HG02852 (cell line): Measurements from ENCODE around the gene ANAPC13.

Source experiments
- ATAC-seq: cut with Tn5 transposase; IDR thresholded peaks from one replicate; pipeline ENCODE4 v1.9.1; 2021; ENCODE audit warnings: mild to moderate bottlenecking, moderate library complexity; ENCODE audit not compliant: unreplicated experiment

ANAPC13 gene

DNA sequence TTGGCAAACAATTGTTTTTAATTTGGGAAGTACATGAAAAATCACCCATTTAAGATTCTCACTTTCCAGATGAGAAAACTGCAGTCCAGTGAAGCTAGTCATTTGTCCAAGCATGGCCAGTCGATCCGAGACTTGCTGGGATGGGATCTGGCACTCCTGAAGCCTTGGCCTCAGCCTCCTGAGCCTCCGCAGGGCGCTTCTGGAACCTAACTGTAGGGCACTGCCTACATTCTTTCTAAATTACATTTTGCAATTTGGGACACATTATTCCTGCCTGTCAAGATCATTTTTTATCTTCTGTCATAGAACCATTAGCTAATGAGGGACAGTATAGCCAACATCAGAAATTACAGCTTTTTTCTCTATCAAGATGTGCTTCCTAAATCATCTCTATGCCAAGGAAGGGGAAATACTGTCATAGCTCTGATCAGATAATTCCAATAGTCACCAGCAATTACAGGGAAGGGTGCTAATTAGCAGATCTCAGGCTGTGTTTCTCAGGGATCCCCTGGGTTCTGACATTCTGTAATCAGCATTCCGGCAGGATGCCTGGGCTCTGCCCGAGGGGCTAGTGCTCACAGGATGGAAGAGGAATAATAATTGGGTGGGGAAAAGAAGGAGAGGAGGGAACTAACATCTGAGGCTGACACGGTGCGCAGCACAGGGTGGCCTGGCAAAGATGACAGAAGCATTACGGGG lies 28.3 kb downstream of the ANAPC13 start:
- no peak for ATAC-seq

DNA sequence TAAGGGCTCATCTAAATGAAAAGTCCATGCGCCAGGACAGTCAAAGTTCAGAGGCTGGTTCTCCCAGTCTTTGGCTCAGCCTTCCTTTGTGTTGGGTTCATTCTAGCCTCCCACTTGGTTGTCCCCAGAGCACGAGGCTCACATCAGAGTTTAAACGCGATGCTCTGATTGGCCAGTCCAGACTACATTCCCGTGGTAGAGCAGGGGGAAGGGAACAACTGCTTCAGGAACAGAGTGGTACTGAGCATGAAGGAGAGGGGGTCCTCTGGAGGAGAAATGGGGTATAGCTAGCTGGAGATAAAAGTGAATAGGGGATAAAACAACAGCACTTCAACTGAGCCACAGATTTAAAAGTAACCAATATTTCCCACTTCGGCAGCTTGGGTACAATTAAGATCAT lies 32.2 kb downstream of the ANAPC13 start:
- ATAC-seq: no peak

DNA sequence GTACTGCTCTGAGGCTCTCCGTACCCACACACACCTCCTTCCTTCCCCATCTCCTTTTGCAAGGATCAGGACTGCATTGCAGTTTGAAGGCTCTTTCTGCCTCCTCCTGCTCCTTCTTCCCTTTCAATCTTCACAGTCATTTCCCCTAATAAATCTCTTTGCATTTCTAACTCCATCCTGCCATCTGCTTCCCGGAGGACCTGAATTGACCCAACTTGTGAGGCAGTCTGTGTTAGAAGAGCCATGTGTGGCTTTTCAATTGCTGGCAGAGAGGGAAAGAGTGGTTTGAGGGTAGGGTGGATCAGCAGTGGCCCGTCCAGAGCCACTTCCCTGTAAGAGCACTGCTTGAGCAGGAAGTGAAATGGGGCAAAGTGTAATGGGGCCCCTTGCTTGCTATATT lies 35.8 kb downstream of the ANAPC13 start:
- ATAC-seq: no peak

DNA sequence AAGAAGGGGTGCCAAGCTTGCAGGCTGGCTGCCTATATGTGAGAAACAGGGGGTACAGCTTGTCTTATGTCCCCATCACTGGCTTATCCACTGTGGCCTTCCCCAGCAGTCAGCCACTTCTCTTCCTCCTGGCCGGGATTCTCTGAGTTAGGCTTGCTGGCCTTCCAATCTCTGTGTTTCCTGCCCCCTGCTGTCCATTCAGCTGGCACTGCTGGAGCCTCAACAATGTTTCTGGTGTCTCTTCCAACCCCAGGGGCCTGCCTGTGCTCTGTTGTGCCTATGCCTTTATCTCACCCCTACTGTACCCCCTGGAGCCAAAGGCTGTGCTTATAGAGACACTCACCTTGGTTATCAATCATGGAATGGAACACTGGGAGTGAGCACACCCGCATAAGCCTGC lies 36.5 kb downstream of the ANAPC13 start:
- ATAC-seq: no peak

DNA sequence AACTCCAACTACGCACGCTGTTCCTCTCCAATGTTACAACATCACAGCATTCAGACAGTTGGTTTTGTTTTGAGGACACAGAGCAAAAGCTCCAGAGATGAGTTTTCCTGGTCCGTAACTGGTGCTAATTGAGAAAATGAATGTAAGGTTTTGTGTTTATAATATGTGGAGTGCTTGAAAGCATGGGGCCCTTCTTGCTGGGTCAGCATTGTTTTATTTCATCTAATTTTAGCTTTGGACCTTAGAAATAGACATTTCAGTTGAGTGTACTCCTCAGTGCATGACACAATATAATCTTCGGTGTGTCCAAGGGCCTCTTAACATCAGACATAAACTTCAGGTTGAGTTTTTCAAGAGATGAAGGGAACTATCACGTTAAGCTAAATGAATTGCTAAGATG lies 37.1 kb downstream of the ANAPC13 start:
- ATAC-seq: no peak

DNA sequence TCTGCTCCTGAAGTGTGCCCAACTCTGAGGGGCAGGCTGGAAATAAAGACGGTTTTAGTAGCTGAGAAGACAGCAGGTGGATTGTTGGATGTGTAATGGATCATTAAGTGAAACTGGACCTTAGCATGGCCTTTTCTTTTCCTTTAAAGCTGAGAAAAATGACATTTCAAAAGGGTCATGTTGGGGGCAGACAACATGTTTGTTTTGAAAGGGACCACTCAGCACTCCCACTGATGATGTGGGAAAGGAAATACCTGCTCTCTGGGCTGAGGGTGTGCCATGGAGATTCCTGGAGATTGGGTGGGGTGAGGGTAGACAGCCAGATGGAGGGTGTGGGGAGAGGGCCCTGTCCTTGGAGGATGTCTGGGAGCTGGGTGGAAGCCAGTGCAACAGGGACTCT lies 38.4 kb downstream of the ANAPC13 start:
- ATAC-seq: no peak

DNA sequence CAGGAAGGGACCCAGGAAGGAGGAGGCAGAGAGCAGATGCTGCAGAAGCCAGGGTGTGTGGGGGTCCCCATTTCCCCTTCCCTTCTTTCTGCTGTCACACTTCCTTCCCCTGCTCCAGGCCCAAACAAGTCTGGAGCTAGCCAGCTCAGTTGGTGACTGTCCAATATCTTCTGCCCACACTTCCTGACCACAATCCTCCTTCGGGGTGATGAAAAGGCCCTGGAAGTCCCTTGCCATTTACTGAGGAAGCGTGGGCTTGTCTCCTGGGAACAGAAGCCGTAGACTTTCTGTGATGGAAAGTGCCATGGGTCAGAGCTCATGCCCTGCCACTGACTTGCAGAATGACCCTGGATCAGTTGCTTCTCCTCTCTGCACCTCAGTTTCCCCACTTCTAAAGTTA lies 39.0 kb downstream of the ANAPC13 start:
- ATAC-seq: no peak

DNA sequence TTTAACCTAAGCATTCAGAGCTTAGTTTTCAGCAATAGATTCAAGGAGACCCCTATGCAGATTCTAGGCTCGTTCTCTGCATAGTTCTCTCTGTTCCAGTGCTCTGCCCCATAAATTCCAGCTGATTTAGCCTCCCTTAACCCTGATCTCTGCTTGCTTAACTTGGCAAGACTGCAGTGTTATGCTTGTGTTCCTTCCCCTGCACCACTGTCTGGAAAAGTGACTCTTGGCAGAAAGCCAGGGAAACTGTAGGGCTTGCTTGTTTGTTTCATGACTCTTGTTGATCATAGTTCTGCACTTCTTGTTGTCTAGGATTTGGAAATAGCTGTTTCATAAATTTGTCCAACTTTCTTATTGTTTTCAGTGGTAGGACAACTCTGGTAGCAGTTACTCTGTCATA lies 40.1 kb downstream of the ANAPC13 start:
- ATAC-seq: no peak

DNA sequence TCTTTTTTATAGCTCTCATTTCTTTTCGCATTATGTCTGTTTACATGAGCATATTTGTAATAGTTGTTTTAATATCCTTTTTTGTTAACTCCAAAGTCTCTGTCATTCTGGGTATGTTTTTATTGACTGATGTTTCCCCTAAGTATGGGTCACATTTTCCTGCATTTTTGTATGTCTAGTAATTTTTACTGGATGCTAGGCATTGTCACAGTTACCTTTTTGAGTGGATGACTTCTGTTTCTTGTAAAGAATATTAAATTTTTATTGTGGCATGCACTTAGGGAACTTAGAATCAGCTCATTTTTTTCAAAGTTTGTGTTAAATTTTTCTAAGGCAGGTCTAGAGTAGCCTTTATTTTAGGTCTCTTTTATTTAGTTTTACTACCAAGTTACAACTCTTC lies 40.7 kb downstream of the ANAPC13 start:
- no peak for ATAC-seq

DNA sequence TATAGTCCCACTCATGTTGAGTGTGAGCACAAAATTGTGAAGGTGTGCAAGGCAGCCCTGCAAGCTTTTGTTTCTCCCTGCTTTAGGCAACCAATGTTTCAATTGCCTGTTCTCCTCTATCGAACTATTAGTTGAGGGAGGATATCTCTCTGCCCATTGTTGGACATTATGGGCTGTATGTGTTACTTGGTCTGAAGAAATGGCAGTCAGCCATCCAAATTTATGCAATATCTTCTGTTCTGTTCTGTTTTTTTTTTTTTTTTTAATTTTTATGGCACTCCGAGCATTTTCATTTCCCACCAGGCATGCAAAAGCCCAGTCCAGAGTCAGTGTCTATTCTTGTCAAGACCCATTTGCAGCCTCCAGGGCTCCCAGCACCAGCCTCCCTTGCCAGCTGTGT lies 44.0 kb downstream of the ANAPC13 start:
- no peak for ATAC-seq

DNA sequence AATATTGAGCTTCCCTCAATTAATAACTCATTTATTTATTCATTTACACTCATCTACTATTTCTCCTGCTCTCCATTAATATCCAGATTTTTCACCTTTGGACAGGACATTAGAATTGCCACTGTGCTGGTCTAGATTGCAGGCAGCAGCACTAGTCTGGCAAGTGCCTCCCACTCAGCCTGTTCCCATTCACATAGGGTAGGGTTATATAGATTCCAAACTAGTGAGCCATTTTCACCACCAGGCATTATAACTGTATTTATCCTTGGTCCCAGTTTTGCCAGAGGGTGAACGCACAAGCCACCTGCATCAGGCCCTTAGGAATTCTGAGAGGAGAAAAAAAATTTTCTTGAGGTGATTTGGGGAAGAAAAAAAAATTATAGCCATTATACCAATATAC lies 44.5 kb downstream of the ANAPC13 start:
- no peak for ATAC-seq

DNA sequence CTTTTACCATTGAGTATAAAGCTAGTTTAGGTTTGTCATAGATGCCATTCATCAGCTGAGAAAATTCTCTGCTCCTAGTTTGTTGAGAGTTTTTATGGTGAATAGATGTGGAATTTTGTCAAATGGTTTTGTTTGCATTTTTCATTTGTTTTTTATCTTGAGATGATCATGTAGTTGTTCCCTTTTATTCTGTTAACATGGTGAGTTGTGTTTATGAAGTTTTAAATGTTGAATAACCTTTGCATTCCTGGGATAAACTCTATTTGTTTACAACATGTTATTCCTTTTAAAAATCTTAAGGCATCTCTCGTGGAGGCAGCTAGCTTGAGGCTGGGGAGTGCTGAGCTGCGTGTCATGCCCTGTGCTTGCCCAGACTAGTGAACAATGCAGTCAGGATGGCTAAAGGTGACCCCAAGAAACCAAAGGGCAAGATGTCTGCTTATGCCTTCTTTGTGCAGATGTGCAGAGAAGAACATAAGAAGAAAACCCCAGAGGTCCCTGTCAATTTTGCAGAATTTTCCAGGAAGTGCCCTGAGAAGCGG lies 48.5 kb downstream of the ANAPC13 start:
- no peak for ATAC-seq

DNA sequence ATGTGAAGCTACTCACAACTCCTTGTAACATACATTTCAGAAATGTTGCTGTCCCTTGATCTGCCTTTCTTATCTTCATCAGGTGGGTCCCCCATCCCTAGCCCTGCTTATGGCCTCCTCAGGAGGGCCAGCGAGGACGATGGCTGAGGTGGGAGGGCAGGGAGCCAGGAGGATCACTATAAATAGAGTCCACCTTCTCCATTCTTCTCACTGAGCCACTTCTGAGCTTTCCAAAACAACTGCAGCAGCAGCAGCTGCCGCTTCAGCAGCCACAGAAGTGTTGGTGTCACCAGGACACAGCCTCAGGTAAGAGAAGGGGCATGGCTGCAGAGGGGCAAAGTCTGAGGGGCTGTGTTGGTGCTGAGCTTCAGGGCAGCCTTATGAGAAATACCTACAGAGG lies 53.5 kb downstream of the ANAPC13 start:
- no peak for ATAC-seq

DNA sequence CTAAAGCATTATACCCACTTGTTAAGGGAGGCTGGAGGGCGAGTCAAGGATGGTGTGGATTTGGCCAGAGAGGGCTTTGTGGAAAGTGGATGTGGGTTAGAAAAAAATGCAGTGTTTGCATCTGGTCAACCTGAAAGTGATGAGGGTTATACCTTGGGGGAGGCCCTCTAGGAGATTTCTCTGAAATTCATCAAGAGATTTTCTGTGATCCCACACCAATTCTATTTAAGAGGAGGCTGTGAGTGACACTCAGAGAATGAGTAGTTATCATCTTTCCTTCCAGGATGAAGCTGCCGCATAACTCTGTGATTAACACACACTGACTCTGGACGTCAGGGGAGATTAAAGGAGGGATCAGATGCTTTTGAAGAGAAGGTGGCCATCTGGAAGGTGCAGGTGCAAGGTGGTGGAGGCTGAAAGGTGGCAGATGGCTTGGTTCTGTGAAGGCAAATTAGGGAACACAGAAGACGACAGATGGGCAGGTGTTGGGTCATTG lies 54.8 kb downstream of the ANAPC13 start:
- ATAC-seq: no peak

DNA sequence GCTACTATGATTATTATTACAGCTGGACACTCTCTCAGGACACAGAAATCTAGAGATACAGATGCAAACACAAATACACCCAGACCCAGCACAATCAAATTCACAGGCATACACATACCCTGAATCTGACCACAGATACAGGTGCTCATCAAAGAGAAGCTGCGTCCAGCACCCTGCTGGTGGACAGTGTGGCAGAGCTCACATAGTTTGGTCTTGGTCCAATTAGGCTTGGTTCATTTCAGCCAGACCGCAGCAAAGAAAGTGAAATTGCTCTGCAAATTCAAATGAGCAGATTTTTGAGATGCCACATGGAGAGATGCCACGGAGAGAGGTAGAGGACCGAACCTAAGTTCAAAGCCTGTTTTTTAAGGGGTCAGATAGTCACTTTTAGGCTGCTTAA lies 55.6 kb downstream of the ANAPC13 start:
- ATAC-seq: no peak

DNA sequence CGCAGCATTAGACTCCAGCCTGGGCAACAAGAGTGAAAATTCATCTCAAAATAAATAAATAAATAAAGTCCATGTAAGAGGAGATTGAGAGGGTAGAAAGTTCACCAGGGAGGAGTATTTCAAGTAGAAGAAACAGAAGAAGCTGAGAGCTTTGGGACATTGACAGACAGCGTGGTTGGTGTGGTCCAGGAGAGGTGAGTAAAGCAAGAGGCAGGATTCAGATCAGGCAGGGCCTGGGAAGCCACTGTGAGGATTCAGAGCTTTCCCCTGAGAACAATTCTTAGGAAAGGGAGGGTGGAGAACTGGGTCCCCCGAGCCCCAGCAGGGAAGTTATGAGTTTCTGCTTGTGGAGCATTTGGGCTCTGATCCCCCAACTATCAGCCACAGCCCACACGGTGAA lies 57.4 kb downstream of the ANAPC13 start:
- no peak for ATAC-seq
